CD14-positive monocyte (primary cell): ENCODE data around the gene RYR3. TPM values are rescaled to one million over a fixed set of nuclear protein-coding genes. Genes with fewer than 3 reads are reported as not detected.

Experiments used
- DNase-seq, 3 donors: peaks; one replicate each; pipeline ENCODE4 v3.0.0-alpha.2; 2011 to 2022
- H2AFZ ChIP-seq: 2 replicates; pipeline ENCODE4 v1.6.0; 2012; ENCODE audit warnings: mild to moderate bottlenecking, low read depth, low read length, inconsistent platforms; ENCODE audit not compliant: insufficient read depth, poor library complexity, severe bottlenecking
- H3K27ac ChIP-seq, 2 donors: 1 replicate in 1 of 2; 2 replicates in 1 of 2; pipeline ENCODE4 v1.5.1; 2012 to 2013; ENCODE audit warnings: low read length in 2 of 2, control low read depth in 1 of 2, inconsistent platforms in 1 of 2, low read depth in 1 of 2, mild to moderate bottlenecking in 1 of 2
- H3K27me3 ChIP-seq, 2 donors: one replicate each; pipeline versions ENCODE4 v1.6.0 to v1.6.1; 2011 to 2013; ENCODE audit warnings: low read length in 2 of 2; ENCODE audit not compliant: control insufficient read depth in 2 of 2, insufficient read depth in 2 of 2
- H3K36me3 ChIP-seq, 2 donors: replicated peaks in 1 of 2; 1 replicate in 1 of 2; 2 replicates in 1 of 2; pipeline versions ENCODE4 v1.5.1 to v1.6.1; 2012 to 2013; ENCODE audit warnings: low read length in 2 of 2, control low read depth in 1 of 2, inconsistent platforms in 1 of 2, mild to moderate bottlenecking in 1 of 2; ENCODE audit not compliant: insufficient read depth in 2 of 2, control insufficient read depth in 1 of 2
- H3K4me1 ChIP-seq, 2 donors: 1 replicate in 1 of 2; 2 replicates in 1 of 2; pipeline versions ENCODE4 v1.5.1 to v1.6.1; 2012 to 2013; ENCODE audit warnings: low read length in 2 of 2, control low read depth in 1 of 2, inconsistent platforms in 1 of 2, mild to moderate bottlenecking in 1 of 2, moderate library complexity in 1 of 2; ENCODE audit not compliant: insufficient read depth in 2 of 2, control insufficient read depth in 1 of 2
- H3K4me2 ChIP-seq: replicated peaks from 2 replicates; pipeline ENCODE3; 2012; ENCODE audit warnings: low read length, moderate library complexity, mild to moderate bottlenecking; ENCODE audit not compliant: poor library complexity, severe bottlenecking; ENCODE audit errors: extremely low read depth
- H3K4me3 ChIP-seq, 3 experiments: fragments of 200-600 bp in 1 of 3; sonication (generic) in 1 of 3; replicated peaks in 1 of 3; 1 replicate in 2 of 3; 2 replicates in 1 of 3; pipeline ENCODE4 v1.5.1; 2011 to 2013; ENCODE audit warnings: low read length in 3 of 3, mild to moderate bottlenecking in 3 of 3, control low read depth in 2 of 3, low read depth in 2 of 3, inconsistent platforms in 1 of 3, moderate library complexity in 1 of 3
- H3K79me2 ChIP-seq: 2 replicates; pipeline ENCODE4 v1.6.0; 2012; ENCODE audit warnings: mild to moderate bottlenecking, control low read depth, inconsistent platforms, low read length, moderate library complexity; ENCODE audit not compliant: insufficient read depth
- H3K9ac ChIP-seq: 2 replicates; pipeline ENCODE4 v1.6.0; 2017; ENCODE audit warnings: low read length, mild to moderate bottlenecking; ENCODE audit not compliant: insufficient read depth, poor library complexity, severe bottlenecking
- H3K9me3 ChIP-seq, 2 donors: replicated peaks in 1 of 2; 1 replicate in 1 of 2; 2 replicates in 1 of 2; pipeline versions ENCODE4 v1.5.1 to v1.6.1; 2012 to 2013; ENCODE audit warnings: low read length in 2 of 2, control low read depth in 1 of 2; ENCODE audit not compliant: control insufficient read depth in 1 of 2, insufficient read depth in 1 of 2
- H4K20me1 ChIP-seq: 2 replicates; pipeline ENCODE4 v1.6.0; 2012; ENCODE audit warnings: mild to moderate bottlenecking, low read length, control low read depth, moderate library complexity; ENCODE audit not compliant: insufficient read depth
- H3K27ac Mint-ChIP-seq, 7 donors: one replicate each; pipeline ENCODE4 v1.8.0; 2020; ENCODE audit warnings: mild to moderate bottlenecking in 7 of 7, mixed read lengths in 7 of 7, moderate library complexity in 6 of 7, inconsistent platforms in 2 of 7
- H3K27me3 Mint-ChIP-seq, 3 donors: one replicate each; pipeline ENCODE4 v1.8.0; 2021 to 2022; ENCODE audit warnings: low read depth in 3 of 3, mild to moderate bottlenecking in 3 of 3, mixed read lengths in 3 of 3, moderate library complexity in 3 of 3, inconsistent platforms in 1 of 3
- H3K36me3 Mint-ChIP-seq, 2 donors: one replicate each; pipeline ENCODE4 v1.8.0; 2020; ENCODE audit warnings: mixed read lengths in 2 of 2, inconsistent platforms in 1 of 2, mild to moderate bottlenecking in 1 of 2
- H3K4me1 Mint-ChIP-seq: one replicate; pipeline ENCODE4 v1.8.0; 2020; ENCODE audit warnings: mild to moderate bottlenecking, mixed read lengths
- H3K4me3 Mint-ChIP-seq, 2 donors: one replicate each; pipeline ENCODE4 v1.8.0; 2020; ENCODE audit warnings: mild to moderate bottlenecking in 2 of 2, mixed read lengths in 2 of 2, moderate library complexity in 1 of 2
- H3K9me3 Mint-ChIP-seq, 7 donors: one replicate each; pipeline ENCODE4 v1.8.0; 2020 to 2022; ENCODE audit warnings: mixed read lengths in 7 of 7, mild to moderate bottlenecking in 6 of 7, moderate library complexity in 6 of 7, inconsistent platforms in 2 of 7
- WGBS: methylation state at CpG from one replicate; pipeline ENCODE4 v1.1.5; 2013; ENCODE audit warnings: missing lambda C conversion rate; ENCODE audit not compliant: insufficient coverage; 5-methylcytosine and 5-hydroxymethylcytosine counted together
- intact Hi-C, 2 donors: fragments of 100-400 bp; cut with micrococcal nuclease; formaldehyde crosslinking; loops; one replicate each; pipeline versions ENCODE4 v1.15.0 to v1.15.1; 2023
- polyA plus RNA-seq, 3 donors: library from polyadenylated mRNA; depleted of rRNA in 1 of 3; unstranded in 2 of 3; stranded (reverse) in 1 of 3; fragments of 300-500 nt in 2 of 3; fragments of >200 nt in 1 of 3; fragmentation: Illumina TruSeq in 2 of 3; gene quantifications; 1 replicate in 2 of 3; 2 replicates in 1 of 3; pipeline ENCODE4 v1.2.3, GENCODE V29; 2012 to 2021
- TF ChIP-seq, protein P1 (sequence below): fragments of 200-600 bp; IDR thresholded peaks from one replicate; pipeline ENCODE4 v1.8.0; 2022; ENCODE audit warnings: antibody characterized with exemption, mild to moderate bottlenecking

The RYR3 gene
- polyA plus RNA-seq, 3 donors, result not detected

DNA sequence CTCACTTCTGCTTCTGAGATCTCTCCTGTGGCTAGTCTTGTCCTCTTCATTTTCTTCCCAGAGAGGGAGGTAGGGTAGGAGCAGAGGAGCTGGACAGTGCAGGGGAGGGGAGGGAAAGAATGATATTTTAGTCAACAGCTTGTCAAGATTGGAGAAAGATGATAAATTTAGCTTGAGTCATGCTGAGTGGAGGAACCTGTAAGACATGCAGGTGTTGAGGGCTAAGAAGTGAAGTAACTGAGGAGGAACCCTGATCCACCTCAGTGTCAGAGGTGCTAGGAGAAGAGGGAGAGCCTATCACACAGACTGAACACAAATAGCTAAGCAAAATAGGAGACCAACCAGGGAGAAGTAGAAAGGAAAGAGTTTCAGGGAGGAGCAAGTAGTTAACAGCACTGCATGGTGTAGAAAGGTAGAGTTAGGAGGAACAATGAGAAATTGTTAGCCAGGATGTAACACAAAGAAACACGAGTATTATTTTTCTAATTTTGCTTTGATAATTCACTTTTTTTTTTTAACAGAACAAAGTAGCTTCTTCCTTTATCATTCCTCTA lies 549.3 kb downstream of the RYR3 start:
- no peaks in the 10 kb centered on the region for H3K36me3 ChIP-seq
- intact Hi-C loops, result no loop called here
- TF ChIP-seq, protein P1, sequence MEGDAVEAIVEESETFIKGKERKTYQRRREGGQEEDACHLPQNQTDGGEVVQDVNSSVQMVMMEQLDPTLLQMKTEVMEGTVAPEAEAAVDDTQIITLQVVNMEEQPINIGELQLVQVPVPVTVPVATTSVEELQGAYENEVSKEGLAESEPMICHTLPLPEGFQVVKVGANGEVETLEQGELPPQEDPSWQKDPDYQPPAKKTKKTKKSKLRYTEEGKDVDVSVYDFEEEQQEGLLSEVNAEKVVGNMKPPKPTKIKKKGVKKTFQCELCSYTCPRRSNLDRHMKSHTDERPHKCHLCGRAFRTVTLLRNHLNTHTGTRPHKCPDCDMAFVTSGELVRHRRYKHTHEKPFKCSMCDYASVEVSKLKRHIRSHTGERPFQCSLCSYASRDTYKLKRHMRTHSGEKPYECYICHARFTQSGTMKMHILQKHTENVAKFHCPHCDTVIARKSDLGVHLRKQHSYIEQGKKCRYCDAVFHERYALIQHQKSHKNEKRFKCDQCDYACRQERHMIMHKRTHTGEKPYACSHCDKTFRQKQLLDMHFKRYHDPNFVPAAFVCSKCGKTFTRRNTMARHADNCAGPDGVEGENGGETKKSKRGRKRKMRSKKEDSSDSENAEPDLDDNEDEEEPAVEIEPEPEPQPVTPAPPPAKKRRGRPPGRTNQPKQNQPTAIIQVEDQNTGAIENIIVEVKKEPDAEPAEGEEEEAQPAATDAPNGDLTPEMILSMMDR, result no peak
- no peak overlapping the region for H3K4me3 ChIP-seq
- H3K27ac ChIP-seq, result no peak overlapping the region
- no peak for DNase-seq
- no peaks in the 10 kb centered on the region for H3K4me1 ChIP-seq
- H3K27me3 ChIP-seq, result no peaks in the 10 kb centered on the region
- no peak overlapping the region for H2AFZ ChIP-seq
- Mint-ChIP-seq H3K27ac (peak overlapping the region in 1 of 7 donors; percentile 10), H3K27me3 (peaks cover 0 to 3% (median 2%) of the 10 kb centered on the region in 3 donors), H3K36me3 (peaks cover under 1 to 2% of the 10 kb centered on the region in 2 donors), H3K4me3 (no peak overlapping the region), H3K9me3 (peaks cover 0 to 2% (median 0%) of the 10 kb centered on the region in 7 donors), H3K4me1 (no peaks in the 10 kb centered on the region)
- no peak overlapping the region for H3K4me2 ChIP-seq
- no CpG with 5 or more reads among the region's 1 CpG for WGBS
- no peaks in the 10 kb centered on the region for H3K9me3 ChIP-seq
- H3K9ac ChIP-seq, result no peak overlapping the region
- no peaks in the 10 kb centered on the region for H3K79me2 ChIP-seq
- H4K20me1 ChIP-seq, result no peaks in the 10 kb centered on the region

DNA sequence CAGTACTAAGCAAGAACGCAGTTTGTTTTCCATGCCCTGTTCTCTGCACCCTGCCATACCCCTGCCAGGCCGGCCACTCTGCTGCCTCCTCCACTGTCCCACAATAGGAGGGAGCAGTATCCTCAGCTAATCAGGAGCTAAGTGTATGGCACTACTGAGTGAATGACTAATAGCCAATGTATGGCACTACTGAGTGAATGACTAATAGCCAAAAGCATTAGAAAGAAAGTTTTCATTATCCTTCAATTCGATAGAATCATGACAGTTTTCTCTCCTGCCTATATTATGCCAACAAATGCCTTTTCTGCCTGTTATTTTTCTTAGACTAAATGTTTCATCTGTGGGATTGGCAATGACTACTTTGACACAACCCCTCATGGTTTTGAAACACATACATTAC lies 550.0 kb downstream of the RYR3 start:
- WGBS, result no CpG with 5 or more reads among the region's 3 CpGs

More for the DNA sequence above, 550.0 kb downstream of the RYR3 start:
- DNase-seq, result no peak
- H3K27me3 Mint-ChIP-seq, result peaks cover 0 to 2% (median 0%) of the 10 kb centered on the region in 3 donors
- intact Hi-C loops, result no loop called here
- Histone ChIP-seq H3K4me3 (no peak overlapping the region), H3K9me3 (no peaks in the 10 kb centered on the region), H3K4me1 (no peaks in the 10 kb centered on the region), H3K27ac (no peak overlapping the region), H3K9ac (no peak overlapping the region), H3K27me3 (no peaks in the 10 kb centered on the region), H4K20me1 (no peaks in the 10 kb centered on the region), H3K36me3 (no peaks in the 10 kb centered on the region), H2AFZ (no peak overlapping the region), H3K4me2 (no peak overlapping the region), H3K79me2 (no peaks in the 10 kb centered on the region)
- TF ChIP-seq, protein P1, result no peak
- H3K27ac Mint-ChIP-seq, result no peak overlapping the region
- no peak overlapping the region for H3K4me3 Mint-ChIP-seq
- H3K4me1 Mint-ChIP-seq, result no peaks in the 10 kb centered on the region
- H3K36me3 Mint-ChIP-seq, result peaks cover 2% of the 10 kb centered on the region in 2 donors
- H3K9me3 Mint-ChIP-seq, result peaks cover 0 to 2% (median 0%) of the 10 kb centered on the region in 7 donors
